Esophagus mucosa (tissue), 1 donor: Measurements from ENCODE around the gene GPR83. TPM values are rescaled to one million over a fixed set of nuclear protein-coding genes. Genes with fewer than 3 reads are reported as not detected.
"Not testable (repeated sequence)": the region's sequence is repeated elsewhere in the genome, so short reads cannot be mapped to it uniquely, and the experiment has no call there.

Experiments used
- ATAC-seq: fragments of 200-7000 bp; cut with Tn5 transposase; one replicate; pipeline ENCODE4 v1.9.1; 2020
- total RNA-seq: library from RNA; stranded (reverse); gene quantifications from one replicate; pipeline ENCODE4 v1.2.4, GENCODE V29; 2023
- donor health status: DM: yes; HTN: yes; CAD: no.

The GPR83 gene
- not detected for total RNA-seq

DNA sequence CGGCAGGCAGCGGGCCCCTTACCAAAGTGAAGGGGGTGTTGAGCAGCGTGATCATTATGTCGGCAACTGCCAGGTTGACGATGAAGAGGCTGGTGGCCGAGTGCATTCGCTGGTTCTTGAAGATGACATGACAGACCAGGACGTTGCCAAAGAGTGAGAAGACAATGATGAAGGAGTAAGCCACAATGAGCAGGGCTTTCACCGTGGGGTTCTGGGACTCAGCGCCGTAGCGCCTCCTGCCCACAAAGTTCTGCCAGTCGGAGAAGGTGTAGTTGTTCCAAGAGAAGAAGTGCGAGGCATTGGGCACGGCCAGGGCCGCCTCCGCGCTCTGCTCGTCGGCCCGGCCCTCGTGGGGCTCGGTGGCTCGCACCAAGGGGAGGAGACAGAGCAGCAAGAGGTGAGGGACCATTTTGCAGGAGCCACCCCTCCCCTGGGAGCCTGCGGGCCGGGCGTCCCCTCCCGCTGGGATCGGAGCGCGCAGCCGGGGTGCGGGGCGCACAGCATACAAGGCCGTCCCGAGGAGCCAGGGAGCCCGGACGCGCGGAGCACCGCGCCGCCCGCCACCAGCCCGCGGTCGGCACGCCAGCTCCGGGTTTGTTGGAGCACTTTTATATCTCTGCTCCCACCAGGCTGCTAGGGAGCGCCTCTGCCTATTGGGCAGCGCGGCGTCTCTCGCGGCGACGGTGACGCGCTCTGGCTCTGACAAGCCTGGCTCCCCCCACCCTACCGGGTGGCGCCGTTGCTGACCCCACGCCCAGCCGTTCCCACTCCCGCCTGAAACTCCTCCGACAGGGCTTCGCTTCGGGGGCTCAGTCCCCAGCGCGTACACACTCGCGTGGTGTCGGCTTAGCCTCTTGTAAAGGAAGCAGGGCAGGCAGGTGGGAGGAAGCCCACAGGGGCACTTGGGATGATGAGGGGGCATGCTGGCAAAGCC, at the start of gene GPR83:
Gene GPR83, minus strand, starts transcription at position 581 of the 934 bp plus-strand sequence. Its CDS starts 172 bp downstream, at position 409.
- peak; percentile 49 for ATAC-seq

DNA sequence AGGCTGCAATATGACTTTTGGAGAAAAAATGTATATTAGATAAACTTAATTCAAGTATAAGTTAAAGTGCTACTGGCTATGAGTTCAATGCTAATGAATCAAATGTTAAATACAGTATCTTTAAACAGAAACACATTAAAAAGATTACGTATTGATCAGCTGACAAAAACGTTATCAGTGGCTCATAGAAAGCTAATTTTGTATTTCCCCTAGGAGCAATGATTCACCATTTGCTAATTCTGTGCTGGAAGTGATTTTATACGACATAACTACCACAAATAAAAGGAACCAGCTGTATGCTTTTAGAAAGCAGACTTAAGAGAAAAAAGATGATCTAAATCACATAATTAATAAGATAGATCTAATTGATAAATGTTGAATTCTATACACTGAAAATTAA, 48.8 kb upstream of the GPR83 start:
- ATAC-seq: no peak

- ATAC-seq: peak; percentile 100
These were observed 48.2 kb upstream of the GPR83 start for GRCh38 chr11:94449437-94449836.

GRCh38 chr11:94449029-94449428, 47.8 kb upstream of the GPR83 start:
- no peak for ATAC-seq

- ATAC-seq: no peak
These were observed 45.9 kb upstream of the GPR83 start for GRCh38 chr11:94447149-94447548.

- ATAC-seq: no peak
These were observed 44.4 kb upstream of the GPR83 start for GRCh38 chr11:94445641-94446040.

DNA sequence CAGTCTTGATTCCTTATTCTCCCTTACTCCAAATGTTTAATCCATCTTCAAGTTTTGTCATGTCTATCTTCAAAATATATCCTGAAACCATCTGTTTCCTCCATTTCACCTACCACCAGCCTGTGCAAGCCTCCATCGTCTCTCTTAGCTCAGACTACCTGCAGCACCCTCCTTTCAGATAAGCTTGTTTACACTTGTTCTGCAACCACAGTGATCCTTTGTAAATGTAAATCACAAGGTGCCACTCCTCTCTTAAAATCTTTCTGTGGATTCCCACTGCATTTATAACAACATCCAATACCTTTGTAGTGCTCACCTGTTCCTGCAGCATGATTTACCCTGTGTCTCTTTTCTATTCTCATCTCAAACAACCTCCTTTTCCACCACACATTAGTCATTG, 31.8 kb upstream of the GPR83 start:
- peak; percentile 32 for ATAC-seq

- ATAC-seq: no peak
These were observed 23.4 kb upstream of the GPR83 start for GRCh38 chr11:94424662-94425061.

- no peak for ATAC-seq
These were observed 22.8 kb upstream of the GPR83 start for GRCh38 chr11:94424011-94424410.

DNA sequence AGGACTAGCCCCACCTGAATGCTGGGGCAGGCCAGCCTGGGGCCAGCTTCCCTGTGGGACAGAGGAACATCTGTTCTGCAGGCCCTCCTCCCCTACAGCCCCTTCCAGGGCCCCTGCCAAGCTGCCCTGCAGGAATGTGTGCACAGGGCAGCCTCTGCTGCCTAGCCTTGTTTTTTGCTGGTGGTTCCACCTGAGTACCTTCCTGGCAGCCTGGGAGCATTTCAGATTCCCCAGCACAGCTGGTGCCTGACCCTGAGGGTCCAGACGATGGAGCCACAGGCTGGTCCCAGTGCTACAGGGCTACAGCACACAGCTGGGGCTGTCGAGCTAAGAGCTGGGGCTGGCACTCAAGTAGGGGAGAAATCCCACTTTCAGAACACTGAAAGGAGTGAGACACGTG, 22.3 kb upstream of the GPR83 start:
- no peak for ATAC-seq

- no peak for ATAC-seq
These were observed 17.0 kb upstream of the GPR83 start for GRCh38 chr11:94418123-94418765.

DNA sequence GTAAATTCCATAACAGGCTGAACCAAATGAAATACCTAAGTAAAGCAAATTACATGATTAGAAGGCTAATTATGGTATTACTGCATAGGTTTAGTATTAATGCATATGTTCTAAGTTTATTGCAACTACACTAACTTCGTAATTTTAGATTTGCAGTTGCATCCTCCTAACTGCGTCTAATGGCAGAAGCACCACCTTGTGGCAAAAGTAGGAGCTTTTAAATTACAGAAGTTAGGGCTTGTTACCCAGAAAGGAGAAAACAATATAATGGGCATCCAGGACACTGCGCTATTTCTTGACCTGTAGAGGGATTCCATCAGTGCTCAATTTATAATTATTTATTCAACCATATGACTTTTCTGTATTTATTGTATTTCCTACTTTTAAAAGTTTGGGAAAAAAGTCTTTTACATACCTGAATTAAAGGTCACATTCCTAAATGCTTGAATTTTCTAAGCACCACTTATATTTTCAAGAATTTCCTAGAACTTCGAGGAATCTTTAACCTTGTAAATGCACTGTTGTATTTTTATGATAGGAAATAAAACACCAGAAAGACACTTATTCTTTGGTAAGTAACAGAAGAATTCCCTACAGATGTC, 16.3 kb upstream of the GPR83 start:
- peak; percentile 23 for ATAC-seq

GRCh38 chr11:94405062-94405833, 4.0 kb upstream of the GPR83 start:
- ATAC-seq: no peak

DNA sequence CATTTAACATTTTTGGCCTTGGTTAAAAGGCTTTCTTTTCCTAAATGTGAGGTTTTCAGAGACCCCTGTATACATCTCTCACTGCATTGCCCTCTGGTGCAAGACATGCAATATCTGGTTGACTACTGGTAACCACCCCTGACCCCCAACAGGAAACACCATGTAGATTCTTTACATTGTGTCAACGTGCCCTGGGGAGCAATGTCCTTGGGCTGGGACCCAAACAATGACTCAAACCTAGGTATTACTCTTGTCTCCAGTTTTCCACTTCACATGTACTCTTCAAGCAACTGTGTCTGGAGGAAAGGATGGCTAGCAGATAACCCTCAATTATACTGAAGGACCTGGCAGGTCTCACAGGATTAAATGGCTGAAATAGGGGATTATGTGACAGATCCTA, 1.1 kb upstream of the GPR83 start:
- ATAC-seq: no peak

DNA sequence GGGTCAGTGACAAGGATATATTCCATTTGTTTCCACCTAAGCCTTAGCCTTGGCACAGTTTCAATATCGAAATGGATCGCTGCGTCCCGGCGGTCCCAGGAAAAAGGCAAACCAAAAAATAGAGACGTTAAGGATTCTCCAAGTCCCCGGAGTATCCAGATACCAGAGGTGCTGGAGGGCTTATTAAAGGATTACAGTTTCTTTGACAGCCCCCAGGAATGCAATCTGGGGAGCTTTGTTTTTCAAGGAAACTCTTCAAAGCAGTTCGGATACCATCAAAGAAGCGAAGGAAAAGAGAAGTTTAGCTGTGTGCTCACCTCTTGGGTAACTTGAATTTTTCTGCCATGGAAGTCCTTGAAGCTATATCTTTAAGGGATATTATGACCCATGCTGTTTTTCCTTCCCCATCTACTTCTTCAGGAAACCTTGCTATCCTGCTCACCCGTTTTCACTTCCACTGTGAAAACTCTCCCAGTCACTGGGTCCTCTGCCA, 600 bp upstream of the GPR83 start:
- ATAC-seq: no peak

DNA sequence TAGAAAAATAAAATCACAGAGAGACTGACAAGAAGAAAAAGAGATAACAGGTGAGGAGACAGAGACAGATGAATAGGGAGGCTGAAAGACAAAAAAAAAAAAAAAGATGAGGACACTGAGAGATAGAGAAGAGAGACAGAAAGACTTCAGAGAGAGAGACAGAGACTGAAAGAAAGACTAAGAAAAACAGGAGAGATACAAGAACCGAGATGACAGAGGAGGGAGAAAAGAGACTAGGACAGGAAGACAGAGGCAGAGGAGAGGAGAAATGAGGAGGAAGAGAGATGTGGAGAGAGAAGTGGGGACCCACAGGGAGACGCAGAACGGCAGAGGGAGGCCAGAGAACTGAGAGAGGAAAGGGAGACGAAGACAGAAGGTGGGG, 771 bp downstream of the GPR83 start:
- no peak for ATAC-seq

DNA sequence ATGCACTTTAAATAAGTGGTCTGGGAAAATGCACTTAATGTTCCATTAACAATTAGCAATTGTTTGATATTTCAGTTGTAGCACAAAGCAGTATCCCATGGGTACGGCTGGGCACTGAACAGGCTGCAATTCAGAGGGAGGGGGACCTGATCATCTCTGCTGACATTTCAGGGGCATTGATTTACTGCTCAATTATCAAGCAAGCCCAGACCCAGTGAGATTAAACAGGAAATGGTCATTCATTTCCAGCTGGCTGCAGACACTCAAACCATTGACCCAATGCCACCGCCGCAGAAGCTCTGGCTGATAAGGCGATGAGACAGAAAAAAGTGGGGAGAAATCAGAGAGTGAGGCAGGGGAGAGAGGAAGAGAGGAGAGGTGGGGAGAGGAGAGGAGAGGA, 1.2 kb downstream of the GPR83 start:
- no peak for ATAC-seq

- no peak for ATAC-seq
These were observed 3.1 kb downstream of the GPR83 start for GRCh38 chr11:94398101-94398500.

DNA sequence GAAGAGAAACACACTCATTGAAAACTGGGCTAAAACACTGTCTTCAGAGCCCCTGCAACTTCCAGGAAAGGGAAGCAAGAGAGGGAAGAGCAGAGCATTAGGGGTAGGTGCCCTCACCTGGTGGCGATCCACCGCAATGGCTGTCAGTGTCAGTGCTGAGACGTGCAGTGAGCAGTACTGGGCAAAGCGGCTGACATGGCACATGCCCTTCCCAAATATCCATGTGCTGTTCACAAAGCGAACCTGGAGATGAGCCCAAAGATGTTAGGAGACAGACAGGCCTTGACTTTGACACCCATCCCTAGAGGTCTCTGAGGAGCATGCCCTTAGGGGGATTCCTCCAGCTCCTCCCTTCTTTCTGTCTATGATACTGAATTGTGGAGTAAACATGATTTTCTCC, 4.9 kb downstream of the GPR83 start:
- ATAC-seq: no peak

- not testable (repeated sequence) for ATAC-seq
These were observed 9.3 kb downstream of the GPR83 start for GRCh38 chr11:94391937-94392336.

GRCh38 chr11:94379613-94380012, 21.6 kb downstream of the GPR83 start:
- ATAC-seq: peak; percentile 29

DNA sequence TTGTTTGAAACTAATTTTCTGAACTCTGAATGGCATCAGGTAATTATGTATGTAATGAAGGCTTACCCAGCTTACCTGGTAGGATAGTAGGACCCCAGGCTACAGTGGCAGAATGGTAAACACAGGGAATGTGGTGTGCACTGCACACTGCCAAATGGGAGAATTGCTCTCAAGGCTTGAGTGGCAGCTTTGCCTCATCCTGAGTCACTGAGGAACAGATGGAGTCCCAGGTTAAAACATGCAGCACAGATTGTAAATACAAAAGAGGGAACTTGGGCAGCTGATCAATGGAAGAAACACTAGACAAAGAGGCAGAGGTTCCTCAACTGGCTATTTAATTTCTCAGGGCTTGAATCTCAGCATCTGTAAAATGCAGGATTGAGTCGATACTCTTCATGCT, 24.4 kb downstream of the GPR83 start:
- no peak for ATAC-seq

GRCh38 chr11:94370576-94370975, 30.6 kb downstream of the GPR83 start:
- not testable (repeated sequence) for ATAC-seq
